Suppressor macrophage (primary cell): Measurements from ENCODE around the gene C2CD2L.
"Not testable (repeated sequence)": the region's sequence is repeated elsewhere in the genome, so short reads cannot be mapped to it uniquely, and the experiment has no call there.

Source experiments
- DNase-seq, 4 experiments: peaks; one replicate each; pipeline ENCODE4 v3.0.0-alpha.2; 2020 to 2022
- total RNA-seq, 17 experiments: gene quantifications; one replicate each; lab custom pipeline; 2026; ENCODE audit warnings: mixed read lengths in 6 of 17, inconsistent platforms in 3 of 17; lab: John Stamatoyannopoulos, UW

The C2CD2L gene
- 18.6 to 69.0 (median 32.2) reads per million in 17 experiments for total RNA-seq

- peak; percentile 96 to 98 (median 98) for DNase-seq
Measured at GRCh38 chr11:119106564-119107537, at the start of gene C2CD2L. TSS of gene C2CD2L (plus strand) at chr11:119107344. CDS start at chr11:119107742, 398 bp downstream.

GRCh38 chr11:119059128-119059527 is 48.0 kb upstream of the C2CD2L start:
- DNase-seq: not testable (repeated sequence)

- no peak for DNase-seq
Measured at GRCh38 chr11:119061256-119061655, 45.9 kb upstream of the C2CD2L start.

GRCh38 chr11:119062779-119063178 is 44.4 kb upstream of the C2CD2L start:
- no peak for DNase-seq

- DNase-seq: peak; percentile 45 to 60 (median 58)
Measured at GRCh38 chr11:119065369-119065768, 41.8 kb upstream of the C2CD2L start.

- DNase-seq: peak; percentile 96 to 99 (median 98)
Measured at GRCh38 chr11:119067371-119068222, 39.5 kb upstream of the C2CD2L start, which contains the start of gene VPS11. TSS of gene VPS11 (plus strand) at chr11:119067818. CDS start at chr11:119067824, 6 bp downstream.

- DNase-seq: no peak
Measured at GRCh38 chr11:119077839-119078238, 29.3 kb upstream of the C2CD2L start.

- DNase-seq: no peak
Measured at GRCh38 chr11:119078675-119079420, 28.3 kb upstream of the C2CD2L start.

GRCh38 chr11:119081682-119082260 is 25.4 kb upstream of the C2CD2L start:
- DNase-seq: peak in 3 of 4 experiments; percentile 50 to 55 (median 50)

- DNase-seq: peak; percentile 93 to 98 (median 96)
Measured at GRCh38 chr11:119084663-119085436, 22.3 kb upstream of the C2CD2L start, which contains the start of gene HMBS. TSS of gene HMBS (plus strand) at chr11:119084881. CDS start at chr11:119085034, 153 bp downstream.

- peak in 3 of 4 experiments; percentile 20 to 46 (median 22) for DNase-seq
Measured at GRCh38 chr11:119085437-119085847, 21.7 kb upstream of the C2CD2L start.

GRCh38 chr11:119087123-119087522 is 20.0 kb upstream of the C2CD2L start:
- DNase-seq: no peak

GRCh38 chr11:119087747-119088241 is 19.4 kb upstream of the C2CD2L start:
- DNase-seq: no peak

- DNase-seq: no peak
Measured at GRCh38 chr11:119088406-119088805, 18.7 kb upstream of the C2CD2L start.

- DNase-seq: no peak
Measured at GRCh38 chr11:119089319-119089718, 17.8 kb upstream of the C2CD2L start.

- DNase-seq: no peak
Measured at GRCh38 chr11:119091178-119091577, 16.0 kb upstream of the C2CD2L start.

GRCh38 chr11:119091966-119092879 is 14.9 kb upstream of the C2CD2L start:
- DNase-seq: no peak

GRCh38 chr11:119092880-119093842 is 14.0 kb upstream of the C2CD2L start:
- DNase-seq: no peak
